Fibroblast of the aortic adventitia (primary cell): Measurements from ENCODE around the gene EVPL. TPM values are rescaled to one million over a fixed set of nuclear protein-coding genes. Genes with fewer than 3 reads are reported as not detected.

Experiments used
- DNase-seq: peaks from one replicate; pipeline ENCODE4 v3.0.0-alpha.2; 2010; ENCODE audit warnings: low read depth
- H3K4me3 ChIP-seq: 2 replicates; pipeline ENCODE4 v1.5.1; 2011; ENCODE audit warnings: low read depth, mild to moderate bottlenecking, control low read depth, low read length, moderate library complexity
- CTCF ChIP-seq: IDR thresholded peaks from 2 replicates; pipeline ENCODE4 v1.5.1; 2011; ENCODE audit warnings: mild to moderate bottlenecking, low read length, control low read depth, inconsistent platforms; ENCODE audit not compliant: insufficient read depth
- total RNA-seq: library from RNA; depleted of rRNA; stranded (reverse); fragments of >200 nt; gene quantifications from 2 replicates; pipeline ENCODE4 v1.2.3, GENCODE V29; 2012; ENCODE audit warnings: low replicate concordance

The EVPL gene
- total RNA-seq, 1 donor: not detected

GRCh38 chr17:76051561-76051960 is 24.5 kb upstream of the EVPL start:
- TF ChIP-seq CTCF: no peak
- no peak overlapping the region for H3K4me3 ChIP-seq
- no peak for DNase-seq

GRCh38 chr17:76050538-76051467 is 23.7 kb upstream of the EVPL start:
- DNase-seq: no peak
- H3K4me3 ChIP-seq: no peak overlapping the region
- TF ChIP-seq CTCF: no peak

GRCh38 chr17:76049836-76050537 is 22.9 kb upstream of the EVPL start:
- no peak for DNase-seq
- H3K4me3 ChIP-seq: no peak overlapping the region
- no peak for TF ChIP-seq CTCF

GRCh38 chr17:76049239-76049638 is 22.1 kb upstream of the EVPL start:
- TF ChIP-seq CTCF: no peak
- no peak overlapping the region for H3K4me3 ChIP-seq
- no peak for DNase-seq

- no peak for TF ChIP-seq CTCF
- DNase-seq: no peak
- no peak overlapping the region for H3K4me3 ChIP-seq
These were observed 21.6 kb upstream of the EVPL start for GRCh38 chr17:76048711-76049110.

GRCh38 chr17:76048025-76048605 is 21.0 kb upstream of the EVPL start:
- TF ChIP-seq CTCF: no peak
- H3K4me3 ChIP-seq: no peak overlapping the region
- no peak for DNase-seq
